Stimulated activated naive CD8-positive, alpha-beta T cell treated with anti-CD3 and anti-CD28 coated beads, Interleukin-15, Interleukin-2, amounts not matched to agents 100 ng/mL and 50 ng/mL, for 24 hours (primary cell): ENCODE data around the gene GAS7.

ENCODE experiments used
- H3K27ac Mint-ChIP-seq: one replicate; pipeline ENCODE4 v1.8.0; 2021; ENCODE audit warnings: mild to moderate bottlenecking, mixed read lengths
- H3K27me3 Mint-ChIP-seq: one replicate; pipeline ENCODE4 v1.8.0; 2021; ENCODE audit warnings: mixed read lengths
- H3K36me3 Mint-ChIP-seq: one replicate; pipeline ENCODE4 v1.8.0; 2021; ENCODE audit warnings: low read depth, mixed read lengths
- H3K4me1 Mint-ChIP-seq: one replicate; pipeline ENCODE4 v1.8.0; 2021; ENCODE audit warnings: low read depth, mixed read lengths
- H3K4me3 Mint-ChIP-seq: one replicate; pipeline ENCODE4 v1.8.0; 2021; ENCODE audit warnings: mild to moderate bottlenecking, mixed read lengths
- H3K9me3 Mint-ChIP-seq: one replicate; pipeline ENCODE4 v1.8.0; 2021; ENCODE audit warnings: mixed read lengths

GAS7 gene

GRCh38 chr17:10036511-10037061 lies 161.8 kb downstream of the GAS7 start:
- Mint-ChIP-seq H3K36me3 (no peaks in the 10 kb centered on the region), H3K9me3 (no peaks in the 10 kb centered on the region), H3K27ac (no peak overlapping the region), H3K27me3 (no peaks in the 10 kb centered on the region), H3K4me3 (no peak overlapping the region), H3K4me1 (peaks cover 19% of the 10 kb centered on the region)

- no peaks in the 10 kb centered on the region for H3K27me3 Mint-ChIP-seq
- no peak overlapping the region for H3K4me3 Mint-ChIP-seq
- no peaks in the 10 kb centered on the region for H3K36me3 Mint-ChIP-seq
- no peaks in the 10 kb centered on the region for H3K9me3 Mint-ChIP-seq
- H3K27ac Mint-ChIP-seq: no peak overlapping the region
- H3K4me1 Mint-ChIP-seq: peaks cover 13% of the 10 kb centered on the region
Measured at GRCh38 chr17:10035885-10036284, 162.5 kb downstream of the GAS7 start.

GRCh38 chr17:10034719-10035475 lies 163.5 kb downstream of the GAS7 start:
- Mint-ChIP-seq H3K9me3 (no peaks in the 10 kb centered on the region), H3K4me3 (no peak overlapping the region), H3K27me3 (no peaks in the 10 kb centered on the region)

GRCh38 chr17:10033959-10034358 lies 164.4 kb downstream of the GAS7 start:
- Mint-ChIP-seq H3K27ac (no peak overlapping the region), H3K4me3 (no peak overlapping the region), H3K4me1 (no peaks in the 10 kb centered on the region), H3K36me3 (no peaks in the 10 kb centered on the region), H3K27me3 (no peaks in the 10 kb centered on the region), H3K9me3 (no peaks in the 10 kb centered on the region)

More at GRCh38 chr17:10034719-10035475, 163.5 kb downstream of the GAS7 start:
- no peak overlapping the region for H3K27ac Mint-ChIP-seq
- no peaks in the 10 kb centered on the region for H3K36me3 Mint-ChIP-seq
- peaks cover 3% of the 10 kb centered on the region for H3K4me1 Mint-ChIP-seq

- H3K9me3 Mint-ChIP-seq: no peaks in the 10 kb centered on the region
- H3K36me3 Mint-ChIP-seq: no peaks in the 10 kb centered on the region
- no peaks in the 10 kb centered on the region for H3K27me3 Mint-ChIP-seq
- no peak overlapping the region for H3K27ac Mint-ChIP-seq
- H3K4me3 Mint-ChIP-seq: no peak overlapping the region
- no peaks in the 10 kb centered on the region for H3K4me1 Mint-ChIP-seq
Measured at GRCh38 chr17:10033449-10033848, 165.0 kb downstream of the GAS7 start.

GRCh38 chr17:10032118-10032852 lies 166.1 kb downstream of the GAS7 start:
- no peak overlapping the region for H3K4me3 Mint-ChIP-seq
- no peak overlapping the region for H3K27ac Mint-ChIP-seq
- no peaks in the 10 kb centered on the region for H3K36me3 Mint-ChIP-seq
- no peaks in the 10 kb centered on the region for H3K27me3 Mint-ChIP-seq
- no peaks in the 10 kb centered on the region for H3K9me3 Mint-ChIP-seq
- no peaks in the 10 kb centered on the region for H3K4me1 Mint-ChIP-seq

- Mint-ChIP-seq H3K4me1 (no peaks in the 10 kb centered on the region), H3K36me3 (no peaks in the 10 kb centered on the region), H3K4me3 (no peak overlapping the region)
Measured at GRCh38 chr17:10031606-10032005, 166.8 kb downstream of the GAS7 start.

GRCh38 chr17:10031127-10031526 lies 167.3 kb downstream of the GAS7 start:
- no peaks in the 10 kb centered on the region for H3K4me1 Mint-ChIP-seq
- no peaks in the 10 kb centered on the region for H3K9me3 Mint-ChIP-seq
- no peak overlapping the region for H3K27ac Mint-ChIP-seq
- no peaks in the 10 kb centered on the region for H3K27me3 Mint-ChIP-seq
- H3K36me3 Mint-ChIP-seq: no peaks in the 10 kb centered on the region
- no peak overlapping the region for H3K4me3 Mint-ChIP-seq

More at GRCh38 chr17:10031606-10032005, 166.8 kb downstream of the GAS7 start:
- no peaks in the 10 kb centered on the region for H3K9me3 Mint-ChIP-seq
- no peak overlapping the region for H3K27ac Mint-ChIP-seq
- no peaks in the 10 kb centered on the region for H3K27me3 Mint-ChIP-seq

GRCh38 chr17:10029129-10029528 lies 169.3 kb downstream of the GAS7 start:
- Mint-ChIP-seq H3K27ac (no peak overlapping the region), H3K9me3 (no peaks in the 10 kb centered on the region), H3K4me1 (no peaks in the 10 kb centered on the region), H3K27me3 (no peaks in the 10 kb centered on the region), H3K36me3 (no peaks in the 10 kb centered on the region), H3K4me3 (no peak overlapping the region)

GRCh38 chr17:10025976-10026901 lies 172.2 kb downstream of the GAS7 start:
- H3K27ac Mint-ChIP-seq: no peak overlapping the region
- H3K4me1 Mint-ChIP-seq: no peaks in the 10 kb centered on the region
- H3K9me3 Mint-ChIP-seq: no peaks in the 10 kb centered on the region
- no peaks in the 10 kb centered on the region for H3K27me3 Mint-ChIP-seq
- no peak overlapping the region for H3K4me3 Mint-ChIP-seq
- H3K36me3 Mint-ChIP-seq: no peaks in the 10 kb centered on the region

- H3K4me3 Mint-ChIP-seq: no peak overlapping the region
- H3K27ac Mint-ChIP-seq: no peak overlapping the region
- H3K4me1 Mint-ChIP-seq: no peaks in the 10 kb centered on the region
- no peaks in the 10 kb centered on the region for H3K27me3 Mint-ChIP-seq
- H3K36me3 Mint-ChIP-seq: no peaks in the 10 kb centered on the region
- no peaks in the 10 kb centered on the region for H3K9me3 Mint-ChIP-seq
Measured at GRCh38 chr17:10025224-10025623, 173.2 kb downstream of the GAS7 start.

- peaks cover 6% of the 10 kb centered on the region for H3K4me1 Mint-ChIP-seq
- no peak overlapping the region for H3K4me3 Mint-ChIP-seq
- H3K27ac Mint-ChIP-seq: no peak overlapping the region
- H3K9me3 Mint-ChIP-seq: no peaks in the 10 kb centered on the region
- H3K36me3 Mint-ChIP-seq: no peaks in the 10 kb centered on the region
- no peaks in the 10 kb centered on the region for H3K27me3 Mint-ChIP-seq
Measured at GRCh38 chr17:10022416-10022815, 176.0 kb downstream of the GAS7 start.

- Mint-ChIP-seq H3K9me3 (no peaks in the 10 kb centered on the region), H3K27ac (no peak overlapping the region), H3K36me3 (no peaks in the 10 kb centered on the region), H3K4me1 (peaks cover 6% of the 10 kb centered on the region), H3K27me3 (no peaks in the 10 kb centered on the region), H3K4me3 (no peak overlapping the region)
Measured at GRCh38 chr17:10021272-10021984, 177.0 kb downstream of the GAS7 start.

GRCh38 chr17:10019941-10020451 lies 178.4 kb downstream of the GAS7 start:
- Mint-ChIP-seq H3K36me3 (no peaks in the 10 kb centered on the region), H3K27me3 (no peaks in the 10 kb centered on the region), H3K9me3 (no peaks in the 10 kb centered on the region), H3K27ac (no peak overlapping the region), H3K4me1 (peaks cover 9% of the 10 kb centered on the region), H3K4me3 (no peak overlapping the region)
